ENCODE measurements around the gene ZNF554.

GRCh38 chr19:2853015-2853606 lies 33.4 kb downstream of the ZNF554 start:
- no peak for TF ChIP-seq SP1 (IDR thresholded peaks at IDR 0.05)
- no peak for TF ChIP-seq FOXK2 (IDR thresholded peaks at IDR 0.05)
- TF ChIP-seq ZNF384 (IDR thresholded peaks at IDR 0.05) = no peak
- TF ChIP-seq BHLHE40 (IDR thresholded peaks at IDR 0.05; ENCODE audit: borderline replicate concordance) = no peak
- no peak for TF ChIP-seq FOXM1 (IDR thresholded peaks at IDR 0.05; ENCODE audit: borderline replicate concordance)
- TF ChIP-seq LEF1 (IDR thresholded peaks at IDR 0.05; ENCODE audit: borderline replicate concordance) = no peak
- no peak for TF ChIP-seq NFRKB (IDR thresholded peaks at IDR 0.05)
- TF ChIP-seq CTBP1 (IDR thresholded peaks at IDR 0.05; ENCODE audit: borderline replicate concordance) = no peak
- TF ChIP-seq ARNT (IDR thresholded peaks at IDR 0.05) = no peak
- TF ChIP-seq SUZ12 (IDR thresholded peaks at IDR 0.05) = no peak

All from HEK293T (cell line).